Glomerular visceral epithelial cell (primary cell): ENCODE results near the gene ANKRD13C.
"Not testable (repeated sequence)": the region's sequence is repeated elsewhere in the genome, so short reads cannot be mapped to it uniquely, and the experiment has no call there.

Experiments used
- DNase-seq: peaks from one replicate; pipeline ENCODE4 v3.0.0-alpha.2; 2016; ENCODE audit errors: extremely low spot score

The ANKRD13C gene, protein sequence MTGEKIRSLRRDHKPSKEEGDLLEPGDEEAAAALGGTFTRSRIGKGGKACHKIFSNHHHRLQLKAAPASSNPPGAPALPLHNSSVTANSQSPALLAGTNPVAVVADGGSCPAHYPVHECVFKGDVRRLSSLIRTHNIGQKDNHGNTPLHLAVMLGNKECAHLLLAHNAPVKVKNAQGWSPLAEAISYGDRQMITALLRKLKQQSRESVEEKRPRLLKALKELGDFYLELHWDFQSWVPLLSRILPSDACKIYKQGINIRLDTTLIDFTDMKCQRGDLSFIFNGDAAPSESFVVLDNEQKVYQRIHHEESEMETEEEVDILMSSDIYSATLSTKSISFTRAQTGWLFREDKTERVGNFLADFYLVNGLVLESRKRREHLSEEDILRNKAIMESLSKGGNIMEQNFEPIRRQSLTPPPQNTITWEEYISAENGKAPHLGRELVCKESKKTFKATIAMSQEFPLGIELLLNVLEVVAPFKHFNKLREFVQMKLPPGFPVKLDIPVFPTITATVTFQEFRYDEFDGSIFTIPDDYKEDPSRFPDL

DNA sequence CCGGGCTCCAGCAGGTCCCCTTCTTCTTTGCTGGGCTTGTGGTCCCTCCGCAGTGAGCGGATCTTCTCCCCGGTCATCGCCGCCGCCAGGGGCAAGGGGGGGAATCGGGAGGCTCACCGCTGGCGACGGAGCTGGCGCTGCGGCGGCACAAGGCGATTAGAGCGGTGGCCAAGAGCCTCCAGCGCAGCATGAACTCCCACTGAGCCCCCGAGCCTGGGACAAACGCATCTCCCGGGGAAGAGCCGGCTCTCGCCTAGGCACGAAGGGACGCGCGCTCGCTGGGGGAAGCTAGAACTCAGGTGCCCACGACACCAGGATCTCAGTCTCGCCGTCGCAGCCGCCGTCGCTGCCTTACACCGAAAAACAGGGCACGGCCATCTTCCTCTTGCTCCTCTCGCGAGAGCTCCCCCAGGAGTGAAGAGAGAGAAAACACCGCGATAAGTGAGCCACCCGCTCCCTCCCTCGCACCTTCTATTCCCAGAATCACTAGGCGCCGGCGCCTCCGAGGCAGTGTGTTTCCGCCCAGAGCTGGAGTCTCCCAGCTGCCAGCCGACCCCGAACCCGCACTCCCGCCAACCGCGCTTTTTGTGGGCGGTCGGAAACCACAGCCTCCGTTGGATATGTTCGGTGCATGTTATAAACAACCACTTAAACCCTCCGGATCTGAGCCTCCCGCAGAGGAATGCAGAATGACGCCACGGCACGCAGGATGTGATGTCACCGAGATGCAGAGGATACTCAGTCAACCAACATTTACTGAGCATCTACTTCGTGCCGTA, at the start of gene ANKRD13C:
Gene ANKRD13C (minus strand): TSS at position 391 of the 779 bp plus-strand sequence. CDS start 314 bp downstream, at position 77.
- peak; percentile 96 for DNase-seq

DNA sequence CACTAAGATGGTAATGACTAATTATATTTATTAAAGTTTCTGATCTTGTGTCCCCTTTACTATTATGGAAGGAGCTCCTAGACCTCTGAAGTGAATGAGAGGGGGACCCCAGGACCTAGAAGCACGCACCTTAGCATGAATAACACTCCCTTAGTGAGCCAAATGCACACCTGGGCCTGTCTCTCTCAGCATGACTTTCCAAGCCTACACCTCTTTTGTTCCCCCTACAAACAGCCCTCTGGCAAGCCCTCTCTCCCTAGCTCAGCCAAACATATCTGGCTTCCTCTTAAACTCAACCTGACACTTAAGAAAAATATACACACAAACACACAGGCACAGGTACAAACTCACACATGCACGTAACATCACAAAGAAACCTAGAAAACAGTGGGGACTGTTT, 49.2 kb upstream of the ANKRD13C start:
- no peak for DNase-seq

DNA sequence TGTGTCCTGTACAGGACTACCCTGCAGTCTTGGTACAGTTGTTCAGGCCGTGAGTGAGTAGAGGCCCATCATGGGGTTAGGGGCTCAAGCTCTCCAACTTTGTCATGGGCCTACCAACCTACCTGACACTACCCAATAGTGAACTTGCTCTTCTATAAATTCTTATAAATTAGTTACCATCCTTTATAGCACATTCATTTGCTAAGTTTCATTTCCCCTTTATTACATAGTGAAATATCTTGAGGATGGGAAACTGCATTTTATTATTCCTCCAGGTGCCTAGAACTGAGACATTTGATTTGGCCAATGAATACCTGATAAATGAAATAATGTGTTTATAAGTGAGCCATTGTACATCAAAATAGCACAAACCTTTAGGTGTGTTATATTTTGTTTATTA, 47.5 kb upstream of the ANKRD13C start:
- DNase-seq = no peak

DNA sequence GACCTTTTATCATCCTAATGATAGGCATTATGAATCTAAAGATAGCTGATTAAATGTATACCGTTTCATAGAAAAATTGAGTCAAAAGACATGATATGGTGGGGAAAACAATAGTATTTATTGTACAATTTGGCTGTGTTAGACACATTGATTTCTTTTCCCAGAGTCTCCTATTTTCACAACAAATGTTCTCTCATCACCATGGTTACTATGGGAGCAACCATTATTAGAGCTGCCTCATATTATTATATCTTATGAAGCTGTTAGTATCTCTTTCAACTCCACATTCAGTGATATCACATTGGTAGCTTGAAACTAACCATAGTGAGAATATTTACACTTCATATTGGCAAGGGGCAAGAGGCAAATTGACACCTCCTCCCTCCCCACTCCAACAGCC, 45.8 kb upstream of the ANKRD13C start:
- no peak for DNase-seq

DNA sequence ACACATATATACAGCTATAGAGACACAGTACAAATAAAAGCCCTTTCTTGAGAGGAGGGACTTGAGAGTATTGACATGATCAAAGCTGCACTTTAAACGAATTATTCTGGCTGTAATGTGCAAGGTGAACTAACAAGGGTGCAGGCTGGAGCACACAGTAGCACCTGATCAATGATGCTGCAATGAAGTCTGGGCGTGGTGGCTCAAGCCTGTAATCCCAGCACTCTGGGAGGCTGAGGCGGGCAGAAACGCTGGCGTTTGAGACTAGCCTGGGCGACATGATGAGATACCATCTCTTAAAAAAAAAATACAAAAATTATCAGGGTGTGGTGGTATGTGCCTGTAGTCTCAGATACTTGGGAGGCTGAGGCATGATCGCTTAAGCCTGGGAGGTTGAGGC, 42.5 kb upstream of the ANKRD13C start:
- no peak for DNase-seq

DNA sequence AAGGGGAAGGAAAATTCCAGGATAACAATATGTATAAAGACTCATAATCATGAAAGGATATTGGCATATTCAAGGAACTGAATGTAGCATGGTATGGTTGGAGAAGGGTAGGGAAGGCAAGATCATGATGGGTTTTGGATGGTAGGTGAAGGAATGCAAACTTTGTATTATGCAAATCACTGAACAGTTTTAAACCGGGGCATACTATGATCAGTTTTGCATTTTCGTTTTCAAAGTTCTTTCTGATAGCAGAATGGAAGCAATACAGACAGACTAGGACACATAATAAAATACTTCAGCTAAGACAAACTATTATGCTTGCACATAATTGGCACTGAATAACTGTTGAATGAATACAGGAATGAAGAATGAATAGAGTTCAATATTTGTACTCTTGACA, 42.1 kb upstream of the ANKRD13C start:
- DNase-seq = no peak

DNA sequence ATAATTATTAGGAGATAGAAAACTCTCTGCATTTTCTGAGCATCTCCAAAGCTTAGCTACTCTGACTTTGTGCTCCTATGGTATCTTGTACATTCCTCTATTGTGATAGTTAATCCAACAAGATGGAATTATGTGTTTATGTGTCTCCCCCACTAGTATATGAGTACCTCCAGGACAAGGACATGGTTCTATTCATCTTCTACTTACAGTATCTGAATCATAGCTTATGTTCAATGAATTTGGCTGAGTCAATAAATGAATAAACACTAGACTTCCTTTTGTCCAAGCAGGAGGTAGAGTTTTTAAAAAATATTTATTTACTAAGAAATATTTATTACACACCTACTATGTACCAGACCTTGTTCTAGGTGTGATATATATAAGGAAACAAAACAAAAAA, 38.1 kb upstream of the ANKRD13C start:
- no peak for DNase-seq

DNA sequence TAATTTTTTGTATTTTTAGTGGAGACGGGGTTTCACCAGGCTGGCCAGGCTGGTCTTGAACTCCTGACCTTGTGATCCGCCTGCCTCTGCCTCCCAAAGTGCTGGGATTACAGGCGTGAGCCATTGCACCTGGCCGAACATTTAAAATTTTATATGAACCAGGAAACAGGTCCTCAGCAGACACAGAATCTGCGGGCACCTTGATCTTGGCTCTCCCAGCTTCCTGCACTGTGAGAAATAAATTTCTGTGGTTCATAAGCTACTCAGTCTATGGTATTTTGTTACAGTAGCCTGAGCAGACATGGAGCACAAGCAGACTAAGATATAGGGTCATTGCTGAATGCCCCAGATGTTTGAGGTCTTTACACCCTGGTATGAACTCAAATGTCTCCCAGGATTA, 33.0 kb upstream of the ANKRD13C start:
- DNase-seq = no peak

DNA sequence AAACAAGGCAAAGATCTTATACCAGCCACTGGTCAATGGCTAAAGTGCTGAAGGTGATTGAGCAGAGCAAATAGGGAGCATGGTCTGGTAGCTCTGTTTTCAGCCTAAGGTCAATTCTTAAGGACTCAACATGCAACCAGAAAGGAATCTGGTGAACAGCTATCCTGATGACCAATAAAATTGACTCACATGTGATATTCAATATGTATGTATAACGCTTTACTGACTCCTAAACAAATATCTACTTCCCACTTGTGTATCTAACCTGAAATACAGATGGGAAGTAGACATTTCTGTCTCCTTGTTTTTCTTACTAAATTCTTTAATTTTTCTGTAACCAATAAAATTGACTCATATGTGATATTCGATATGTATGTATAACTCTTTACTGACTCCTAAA, 31.6 kb upstream of the ANKRD13C start:
- no peak for DNase-seq

DNA sequence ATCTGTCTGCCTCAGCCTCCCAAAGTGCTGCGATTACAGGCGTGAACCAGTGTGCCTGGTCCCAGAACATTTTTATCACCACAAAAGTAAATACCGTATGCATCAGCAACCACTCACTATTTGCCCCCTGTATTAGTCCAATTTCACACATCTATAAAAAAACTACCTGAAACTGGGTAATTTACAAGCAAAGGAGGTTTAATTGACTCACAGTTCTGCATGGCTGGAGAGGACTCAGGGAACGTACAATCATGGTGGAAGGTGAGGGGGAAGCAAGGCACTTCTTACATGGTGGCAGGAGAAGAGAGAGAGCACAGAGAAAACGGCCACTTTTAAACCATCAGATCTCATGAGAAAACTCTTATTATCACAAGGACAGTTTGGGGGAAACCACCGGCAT, 31.0 kb upstream of the ANKRD13C start:
- no peak for DNase-seq

DNA sequence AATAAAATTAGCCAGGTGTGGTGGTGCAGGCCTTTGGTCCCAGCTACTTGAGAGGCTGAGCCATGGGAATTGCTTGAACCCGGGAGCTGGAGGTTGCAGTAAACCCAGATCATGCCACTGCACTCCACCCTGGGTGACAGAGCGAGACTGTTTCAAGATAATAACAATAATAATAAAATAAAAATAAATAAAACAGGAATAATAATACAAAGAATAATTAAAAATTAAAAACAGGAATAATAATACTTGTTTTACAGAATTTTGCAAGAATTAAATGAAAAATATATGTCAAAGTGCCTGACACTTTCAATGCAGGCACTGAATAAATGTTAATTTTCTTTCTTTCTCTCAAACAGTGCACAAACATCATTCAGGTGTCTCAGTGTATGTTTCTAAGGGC, 30.0 kb upstream of the ANKRD13C start:
- no peak for DNase-seq

DNA sequence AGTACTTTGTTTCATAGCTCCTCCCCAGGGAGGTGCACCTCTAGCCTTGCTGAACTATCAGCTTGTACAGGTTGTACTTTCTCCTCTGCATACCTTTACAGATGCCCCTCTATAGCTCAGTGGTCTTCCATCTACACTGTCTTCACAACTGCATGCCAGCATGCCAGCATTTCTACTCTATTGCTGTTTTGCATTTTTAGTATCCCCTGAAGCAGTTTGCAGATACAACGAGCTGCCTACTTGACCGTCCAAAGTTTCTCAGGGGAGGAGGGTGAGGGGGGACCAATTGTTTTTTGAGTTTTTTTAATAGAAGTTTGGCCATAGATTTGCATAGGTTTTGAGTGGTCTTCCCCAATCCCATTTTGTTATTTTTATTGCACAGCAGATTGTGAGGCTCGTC, 29.0 kb upstream of the ANKRD13C start:
- no peak for DNase-seq

DNA sequence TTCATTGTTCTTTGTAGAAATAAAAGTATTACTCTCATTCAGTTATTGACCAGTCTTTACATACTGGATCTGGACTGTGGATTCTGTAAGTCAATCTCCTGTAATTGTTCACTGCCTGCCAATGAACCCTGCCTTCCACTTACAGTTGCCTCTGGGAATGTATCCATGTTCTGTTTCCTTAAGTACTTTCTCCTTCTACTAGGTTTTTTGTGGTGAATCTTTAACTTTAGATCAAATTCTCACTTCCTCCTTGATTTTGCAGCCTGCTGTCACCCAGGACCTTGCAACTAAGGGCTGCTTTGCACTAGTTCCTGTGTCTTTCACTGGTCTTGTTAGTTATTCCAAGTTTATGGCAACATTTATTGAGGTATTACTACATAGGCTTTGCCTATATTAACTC, 28.2 kb upstream of the ANKRD13C start:
- DNase-seq = no peak

DNA sequence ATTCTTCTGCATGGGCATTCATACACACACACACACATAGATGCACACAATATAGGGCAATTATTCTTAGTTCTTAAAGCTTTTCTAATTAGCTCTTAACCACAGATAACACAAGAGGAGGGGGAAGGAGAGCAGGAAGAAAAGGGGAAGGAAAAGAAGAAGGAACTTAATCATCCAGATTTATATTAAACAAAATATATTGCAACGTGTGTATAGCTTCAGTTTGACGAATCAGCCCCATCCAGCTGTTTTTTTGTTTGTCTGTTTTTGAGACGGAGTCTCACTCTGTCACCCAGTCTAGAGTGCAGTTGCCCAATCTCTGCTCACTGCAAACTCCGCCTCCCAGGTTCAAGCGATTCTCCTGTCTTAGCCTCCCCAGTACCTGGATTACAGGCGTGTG, 21.7 kb upstream of the ANKRD13C start:
- DNase-seq = no peak

DNA sequence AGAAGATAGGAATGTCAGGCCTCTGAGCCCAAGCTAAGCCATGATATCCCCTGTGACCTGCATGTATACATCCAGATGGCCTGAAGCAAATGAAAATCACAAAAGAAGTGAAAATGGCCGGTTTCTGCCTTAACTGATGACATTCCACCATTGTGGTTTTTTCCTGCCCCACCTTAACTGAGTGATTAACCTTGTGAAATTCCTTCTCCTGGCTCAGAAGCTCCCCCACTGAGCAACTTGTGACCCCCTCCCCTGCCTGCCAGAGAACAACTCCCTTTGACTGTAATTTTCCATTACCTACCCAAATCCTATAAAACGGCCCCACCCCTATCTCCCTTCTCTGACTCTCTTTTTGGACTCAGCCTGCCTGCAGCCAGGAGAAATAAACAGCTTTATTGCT, 19.1 kb upstream of the ANKRD13C start:
- peak; percentile 40 for DNase-seq

DNA sequence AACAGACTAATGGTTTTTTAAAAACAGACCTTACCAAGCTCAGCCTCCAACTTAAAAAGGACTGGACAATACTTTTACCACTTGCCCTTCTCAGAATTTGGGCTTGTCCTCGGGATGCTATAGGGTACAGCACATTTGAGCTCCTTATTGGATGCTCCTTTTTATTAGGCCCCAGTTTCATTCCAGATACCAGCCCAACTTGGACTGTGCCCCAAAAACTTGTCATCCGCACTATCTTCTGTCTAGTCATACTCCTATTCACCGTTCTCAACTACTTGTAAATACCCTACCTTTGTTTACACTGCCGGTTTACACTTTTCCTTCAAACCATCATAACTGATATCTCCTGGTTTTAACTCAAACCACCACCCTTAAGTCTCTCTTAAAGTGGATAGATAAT, 17.9 kb upstream of the ANKRD13C start:
- DNase-seq = no peak

DNA sequence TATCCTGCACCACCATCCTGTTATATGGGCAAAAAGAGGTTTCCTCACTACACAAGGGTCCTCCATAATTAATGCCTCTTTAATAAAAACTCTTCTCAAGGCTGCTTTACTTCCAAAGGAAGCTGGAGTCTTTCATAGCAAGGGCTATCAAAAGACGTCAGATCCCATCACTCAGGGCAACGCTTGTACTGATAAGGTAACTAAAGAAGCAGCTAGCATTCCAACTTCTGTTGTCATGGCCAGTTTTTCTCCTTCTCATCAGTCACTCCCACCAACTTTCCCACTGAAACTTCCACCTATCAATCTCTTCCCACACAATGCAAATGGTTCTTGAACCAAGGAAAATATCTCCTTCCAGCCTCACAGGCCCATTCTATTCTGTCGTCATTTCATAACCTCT, 17.1 kb upstream of the ANKRD13C start:
- DNase-seq = not testable (repeated sequence)

DNA sequence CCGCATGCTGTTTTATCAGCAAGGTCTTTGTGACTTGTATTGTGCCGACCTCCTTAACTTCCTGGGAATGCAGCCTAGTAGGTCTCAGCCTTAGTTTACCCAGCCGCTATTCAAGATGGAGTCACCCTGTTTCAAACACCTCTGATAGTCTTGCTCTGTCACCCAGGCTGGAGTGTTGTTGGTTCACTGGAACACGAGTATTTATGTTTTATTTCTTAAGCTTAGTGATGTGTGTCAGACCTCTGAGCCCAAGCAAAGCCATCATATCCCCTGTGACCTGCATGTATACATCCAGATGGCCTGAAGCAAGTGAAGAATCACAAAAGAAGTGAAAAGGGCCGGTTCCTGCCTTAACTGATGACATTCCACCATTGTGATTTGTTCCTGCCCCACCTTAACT, 12.9 kb upstream of the ANKRD13C start:
- not testable (repeated sequence) for DNase-seq

DNA sequence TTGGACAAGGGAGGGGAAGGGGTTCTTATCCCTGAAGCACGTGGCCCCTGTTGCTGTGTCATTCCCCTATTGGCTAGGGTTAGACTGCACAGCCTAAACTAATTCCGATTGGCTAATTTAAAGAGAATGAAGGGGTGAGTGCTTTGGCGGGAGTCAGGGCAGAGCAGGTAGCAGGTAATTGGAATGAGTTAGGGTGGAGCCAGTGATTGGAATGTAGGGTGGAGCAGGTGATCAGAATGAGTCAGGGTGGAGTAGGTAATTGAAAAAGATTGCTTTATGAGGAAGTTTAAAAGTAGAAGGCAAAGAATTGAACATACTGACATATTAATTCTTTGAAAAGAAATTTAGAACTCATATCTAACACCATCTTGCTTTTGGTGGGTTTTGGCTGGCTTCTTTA, 12.5 kb upstream of the ANKRD13C start:
- not testable (repeated sequence) for DNase-seq

DNA sequence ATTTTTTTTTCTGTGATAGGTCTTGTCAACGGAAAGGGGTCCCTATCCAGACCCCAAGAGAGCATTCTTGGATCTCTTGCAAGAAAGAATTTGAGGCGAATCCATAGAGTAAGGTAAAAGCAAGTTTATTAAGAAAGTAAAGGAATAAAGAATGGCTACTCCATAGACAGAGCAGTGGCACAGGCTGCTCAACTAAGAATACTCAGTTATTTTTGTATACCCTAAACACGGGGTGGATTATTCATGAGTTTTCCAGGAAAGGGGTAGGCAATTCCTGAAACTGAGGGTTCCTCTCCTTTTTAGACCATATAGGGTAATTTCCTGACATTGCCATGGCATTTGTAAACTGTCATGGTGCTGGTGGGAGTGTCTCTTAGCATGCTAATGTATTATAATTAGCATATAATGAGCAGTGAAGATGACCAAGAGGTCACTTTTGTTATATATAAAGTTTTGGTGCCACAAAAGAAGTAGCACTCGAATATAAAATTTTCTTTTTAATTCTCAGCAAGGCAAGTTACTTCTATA, 12.0 kb upstream of the ANKRD13C start:
- not testable (repeated sequence) for DNase-seq

DNA sequence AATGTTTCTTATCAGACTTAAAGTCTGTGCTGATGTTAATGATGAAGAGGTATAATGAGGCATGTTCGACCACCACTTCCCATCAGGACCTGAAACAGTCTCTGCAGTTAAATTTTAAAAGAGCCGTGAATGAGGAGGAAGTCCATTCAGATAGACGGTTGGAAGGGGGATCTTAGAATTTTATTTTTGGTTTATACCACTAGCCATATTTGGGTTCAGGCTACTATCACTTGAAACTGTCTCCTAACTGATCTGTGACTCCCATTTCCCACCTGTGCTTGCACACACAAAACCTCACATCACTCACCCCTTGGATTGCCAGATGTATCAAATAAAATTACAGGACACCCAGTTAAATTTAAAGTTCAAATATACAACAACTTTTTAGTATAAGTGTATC, 9.9 kb upstream of the ANKRD13C start:
- no peak for DNase-seq

DNA sequence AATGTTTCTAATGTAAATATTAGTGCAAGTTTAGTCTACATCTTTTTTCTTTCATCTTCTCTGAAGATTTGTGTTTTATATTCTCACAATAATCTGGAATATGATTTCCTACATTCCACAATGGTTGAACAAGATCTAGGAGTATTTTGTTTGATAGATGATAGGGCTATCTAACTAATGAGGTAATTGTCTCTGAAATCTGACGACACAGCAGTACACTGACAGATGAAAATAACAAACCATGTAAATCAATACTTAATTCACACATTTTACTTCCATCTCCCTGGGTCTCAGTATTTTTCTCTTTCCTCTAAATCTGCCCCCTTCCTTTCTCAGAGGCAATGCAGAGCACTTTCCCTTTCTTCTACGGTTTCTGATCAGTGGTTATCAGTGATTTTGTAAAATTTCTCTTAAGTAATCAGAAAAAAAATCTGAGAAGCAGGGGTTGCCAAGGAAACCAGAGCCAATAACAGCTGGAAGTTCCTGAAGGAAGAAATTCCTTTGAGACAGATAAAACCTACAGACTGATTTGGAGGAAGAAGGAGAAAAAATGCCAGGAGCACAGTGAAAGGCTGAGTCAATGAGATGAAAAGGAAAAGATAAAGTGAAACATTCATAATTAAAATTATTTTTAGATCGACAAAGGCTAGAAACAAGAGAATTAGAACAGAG, 7.3 kb upstream of the ANKRD13C start:
- peak; percentile 21 for DNase-seq
